GM23338 (cell line): ENCODE data around the gene ZNF491.

Experiments used
- CREB1 ChIP-seq: fragments of 250-450 bp; sonication (Bioruptor Pico); IDR thresholded peaks from 2 replicates; pipeline ENCODE4 v1.5.0; 2020; ENCODE audit warnings: low read depth, mild to moderate bottlenecking, moderate library complexity
- EZH2 ChIP-seq: fragments of 200-600 bp; sonication (generic); IDR thresholded peaks from one replicate; pipeline ENCODE4 v1.8.0; 2017; ENCODE audit warnings: antibody characterized with exemption, mild to moderate bottlenecking, low read depth; ENCODE audit not compliant: unreplicated experiment
- EZH2phosphoT487 ChIP-seq: fragments of 200-600 bp; sonication (generic); IDR thresholded peaks from one replicate; pipeline ENCODE4 v1.8.1; 2018; ENCODE audit warnings: antibody characterized with exemption; ENCODE audit not compliant: unreplicated experiment
- JUNB ChIP-seq: IDR thresholded peaks from one replicate; pipeline ENCODE4 v1.6.1; 2016; ENCODE audit warnings: antibody characterized with exemption; ENCODE audit not compliant: unreplicated experiment
- NANOG ChIP-seq: IDR thresholded peaks from 2 replicates; pipeline ENCODE4 v1.6.1; 2016; ENCODE audit warnings: antibody characterized with exemption, borderline replicate concordance
- POLR2AphosphoS5 ChIP-seq: IDR thresholded peaks from 2 replicates; pipeline ENCODE4 v1.6.1; 2016; ENCODE audit warnings: antibody characterized with exemption, low read depth
- ZNF331 ChIP-seq: fragments of 250-450 bp; sonication (Bioruptor Pico); IDR thresholded peaks from 2 replicates; pipeline ENCODE4 v1.5.0; 2020; ENCODE audit warnings: low read depth, mild to moderate bottlenecking, moderate library complexity
- TF ChIP-seq, protein P1 (sequence below), 2 experiments: fragments of 200-600 bp in 1 of 2; sonication (generic) in 1 of 2; conservative IDR thresholded peaks; 2 replicates each; pipeline versions ENCODE4 v1.5.1 to v1.6.1; 2016 to 2017; ENCODE audit warnings: antibody characterized with exemption in 2 of 2, low read depth in 2 of 2, mild to moderate bottlenecking in 2 of 2, moderate library complexity in 1 of 2
- TF ChIP-seq, protein P2 (sequence below): IDR thresholded peaks from one replicate; pipeline ENCODE4 v1.6.1; 2018; ENCODE audit warnings: antibody characterized with exemption; ENCODE audit not compliant: unreplicated experiment

DNA sequence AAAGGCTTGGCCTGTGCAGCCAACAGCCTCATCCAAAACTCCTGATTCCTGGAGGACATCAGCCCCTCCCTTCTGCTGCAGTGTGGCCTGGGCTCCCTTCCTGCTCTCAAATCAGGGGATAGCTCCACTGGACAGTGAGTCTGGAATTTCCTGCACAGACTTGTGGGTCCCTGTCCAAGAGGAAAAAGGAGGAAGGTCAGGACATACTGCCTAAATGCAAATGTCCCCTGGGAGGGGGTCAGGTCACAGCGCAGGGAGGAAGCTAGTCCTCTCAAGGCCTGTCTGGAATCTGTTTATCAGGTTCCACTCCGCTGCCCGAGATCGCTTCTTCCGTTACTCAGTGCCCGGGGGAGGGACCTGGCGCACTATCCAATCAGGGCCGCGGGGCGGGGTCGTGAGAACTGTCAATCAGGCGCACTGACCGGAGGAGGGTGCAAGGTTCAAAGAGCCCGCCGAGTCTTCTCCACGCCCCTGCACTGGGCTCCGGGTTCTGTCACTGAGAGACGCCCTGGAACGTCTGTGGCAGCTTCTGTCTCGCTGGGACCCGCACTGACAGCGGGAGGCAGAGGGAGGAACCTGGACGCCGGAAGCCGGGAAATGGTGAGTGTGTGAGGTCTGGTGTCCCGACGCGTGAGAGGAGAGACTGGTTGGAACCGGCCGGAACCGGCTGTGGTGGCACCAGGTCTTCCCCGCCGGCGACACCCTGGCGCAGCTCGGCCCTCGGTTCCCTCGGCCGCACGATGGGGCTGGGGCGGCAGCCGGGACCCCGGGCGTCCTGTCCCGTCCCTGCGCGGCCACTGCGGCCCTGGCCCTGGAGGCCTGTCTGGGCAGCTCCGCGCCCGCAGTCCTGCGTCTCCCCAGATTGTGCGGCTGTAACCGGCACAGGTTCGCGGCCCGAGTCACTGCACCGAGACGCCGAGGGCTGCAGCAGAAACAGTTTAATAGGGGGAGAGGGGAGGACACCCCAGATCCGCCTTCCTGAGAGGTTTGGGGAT is 31.4 kb upstream of the ZNF491 start, which contains the start of gene ZNF441:
- TF ChIP-seq, protein P1, sequence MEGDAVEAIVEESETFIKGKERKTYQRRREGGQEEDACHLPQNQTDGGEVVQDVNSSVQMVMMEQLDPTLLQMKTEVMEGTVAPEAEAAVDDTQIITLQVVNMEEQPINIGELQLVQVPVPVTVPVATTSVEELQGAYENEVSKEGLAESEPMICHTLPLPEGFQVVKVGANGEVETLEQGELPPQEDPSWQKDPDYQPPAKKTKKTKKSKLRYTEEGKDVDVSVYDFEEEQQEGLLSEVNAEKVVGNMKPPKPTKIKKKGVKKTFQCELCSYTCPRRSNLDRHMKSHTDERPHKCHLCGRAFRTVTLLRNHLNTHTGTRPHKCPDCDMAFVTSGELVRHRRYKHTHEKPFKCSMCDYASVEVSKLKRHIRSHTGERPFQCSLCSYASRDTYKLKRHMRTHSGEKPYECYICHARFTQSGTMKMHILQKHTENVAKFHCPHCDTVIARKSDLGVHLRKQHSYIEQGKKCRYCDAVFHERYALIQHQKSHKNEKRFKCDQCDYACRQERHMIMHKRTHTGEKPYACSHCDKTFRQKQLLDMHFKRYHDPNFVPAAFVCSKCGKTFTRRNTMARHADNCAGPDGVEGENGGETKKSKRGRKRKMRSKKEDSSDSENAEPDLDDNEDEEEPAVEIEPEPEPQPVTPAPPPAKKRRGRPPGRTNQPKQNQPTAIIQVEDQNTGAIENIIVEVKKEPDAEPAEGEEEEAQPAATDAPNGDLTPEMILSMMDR (conservative IDR thresholded peaks at IDR 0.05; ENCODE audit: low read depth in 2 of 2): no peak
- TF ChIP-seq EZH2 (no peak), EZH2phosphoT487 (no peak), JUNB (no peak), POLR2AphosphoS5 (no peak), NANOG (no peak), CREB1 (CRISPR knock-in tag) (no peak), ZNF331 (no peak)
- TF ChIP-seq, protein P2, sequence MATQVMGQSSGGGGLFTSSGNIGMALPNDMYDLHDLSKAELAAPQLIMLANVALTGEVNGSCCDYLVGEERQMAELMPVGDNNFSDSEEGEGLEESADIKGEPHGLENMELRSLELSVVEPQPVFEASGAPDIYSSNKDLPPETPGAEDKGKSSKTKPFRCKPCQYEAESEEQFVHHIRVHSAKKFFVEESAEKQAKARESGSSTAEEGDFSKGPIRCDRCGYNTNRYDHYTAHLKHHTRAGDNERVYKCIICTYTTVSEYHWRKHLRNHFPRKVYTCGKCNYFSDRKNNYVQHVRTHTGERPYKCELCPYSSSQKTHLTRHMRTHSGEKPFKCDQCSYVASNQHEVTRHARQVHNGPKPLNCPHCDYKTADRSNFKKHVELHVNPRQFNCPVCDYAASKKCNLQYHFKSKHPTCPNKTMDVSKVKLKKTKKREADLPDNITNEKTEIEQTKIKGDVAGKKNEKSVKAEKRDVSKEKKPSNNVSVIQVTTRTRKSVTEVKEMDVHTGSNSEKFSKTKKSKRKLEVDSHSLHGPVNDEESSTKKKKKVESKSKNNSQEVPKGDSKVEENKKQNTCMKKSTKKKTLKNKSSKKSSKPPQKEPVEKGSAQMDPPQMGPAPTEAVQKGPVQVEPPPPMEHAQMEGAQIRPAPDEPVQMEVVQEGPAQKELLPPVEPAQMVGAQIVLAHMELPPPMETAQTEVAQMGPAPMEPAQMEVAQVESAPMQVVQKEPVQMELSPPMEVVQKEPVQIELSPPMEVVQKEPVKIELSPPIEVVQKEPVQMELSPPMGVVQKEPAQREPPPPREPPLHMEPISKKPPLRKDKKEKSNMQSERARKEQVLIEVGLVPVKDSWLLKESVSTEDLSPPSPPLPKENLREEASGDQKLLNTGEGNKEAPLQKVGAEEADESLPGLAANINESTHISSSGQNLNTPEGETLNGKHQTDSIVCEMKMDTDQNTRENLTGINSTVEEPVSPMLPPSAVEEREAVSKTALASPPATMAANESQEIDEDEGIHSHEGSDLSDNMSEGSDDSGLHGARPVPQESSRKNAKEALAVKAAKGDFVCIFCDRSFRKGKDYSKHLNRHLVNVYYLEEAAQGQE: no peak
